K562 (cell line): Measurements from ENCODE around the gene GFOD1. TPM values are rescaled to one million over a fixed set of nuclear protein-coding genes. Genes with fewer than 3 reads are reported as not detected.

Experiments used
- ATAC-seq: fragments of 200-7000 bp; cut with Tn5 transposase; 3 replicates; pipeline ENCODE4 v1.9.1; 2020; ENCODE audit warnings: moderate library complexity
- BruUV-seq: library from RNA; stranded (reverse); fragments of 400-500 nt; replicated peaks from 2 replicates; lab custom pipeline; 2021; lab: Mats Ljungman, UMichigan
- CTCF ChIA-PET: fragments of 300-600 bp; formaldehyde crosslinking; extraction: SDS; loops from one replicate; lab custom pipeline; 2021; ENCODE audit warnings: low intra/inter-chr PET ratio; lab: Yijun Ruan, JAX
- POLR2A ChIA-PET: fragments of 300-600, 350-650 bp; sonication (Branson Sonifier 250); formaldehyde crosslinking; extraction: SDS; loops from one replicate; lab custom pipeline; 2021; ENCODE audit warnings: antibody characterized with exemption, inconsistent platforms; lab: Yijun Ruan, JAX
- DNase-seq, 4 experiments: peaks; one replicate each; pipeline versions ENCODE4 v3.0.0 to v3.0.0-alpha.2; 2011 to 2018; ENCODE audit warnings: low spot score in 3 of 4, mixed read lengths in 3 of 4; ENCODE audit errors: extremely low read depth in 1 of 4
- FAIRE-seq: peaks from 2 replicates; lab custom pipeline; 2011; peaks lifted over from hg19 to GRCh38; lab: Jason Lieb, UNC
- H2AFZ ChIP-seq: 2 replicates; pipeline ENCODE4 v1.6.0; 2011; ENCODE audit warnings: low read depth, low read length, control low read depth, inconsistent platforms
- H3K27ac ChIP-seq: fragments of 200-600 bp; 3 replicates; pipeline ENCODE4 v1.8.0; 2011; ENCODE audit warnings: low read depth, mild to moderate bottlenecking, control low read depth, inconsistent platforms, low read length, moderate library complexity, mixed read lengths; ENCODE audit errors: extremely low read depth
- H3K27me3 ChIP-seq, 2 experiments: fragments of 300-600 bp in 1 of 2; 2 replicates in 1 of 2; 3 replicates in 1 of 2; pipeline versions ENCODE4 v1.6.0 to v1.8.0; 2011; ENCODE audit warnings: inconsistent platforms in 2 of 2, low read length in 2 of 2, mild to moderate bottlenecking in 1 of 2, mixed read lengths in 1 of 2, moderate library complexity in 1 of 2; ENCODE audit not compliant: control insufficient read depth in 2 of 2, insufficient read depth in 2 of 2
- H3K36me3 ChIP-seq: fragments of 300-600 bp; 3 replicates; pipeline ENCODE4 v1.8.0; 2011; ENCODE audit warnings: mild to moderate bottlenecking, low read length, inconsistent platforms; ENCODE audit not compliant: control insufficient read depth, insufficient read depth
- H3K4me1 ChIP-seq, 2 experiments: fragments of 200-600 bp in 1 of 2; replicated peaks in 1 of 2; 2 replicates in 1 of 2; 3 replicates in 1 of 2; pipeline versions ENCODE4 v1.5.1 to v1.8.0; 2011; ENCODE audit warnings: inconsistent platforms in 2 of 2, low read length in 2 of 2, mild to moderate bottlenecking in 1 of 2, mixed read lengths in 1 of 2, moderate library complexity in 1 of 2; ENCODE audit not compliant: control insufficient read depth in 2 of 2, insufficient read depth in 2 of 2
- H3K4me2 ChIP-seq: 2 replicates; pipeline ENCODE4 v1.6.1; 2011; ENCODE audit warnings: low read length, control low read depth, inconsistent platforms, mixed read lengths; ENCODE audit not compliant: insufficient read depth
- H3K4me3 ChIP-seq: fragments of 200-600 bp; sonication (generic), shearing (Covaris generic); 2 replicates; pipeline ENCODE4 v1.5.1; 2016; ENCODE audit warnings: control low read depth, inconsistent platforms
- H3K79me2 ChIP-seq: fragments of 200-600 bp; 3 replicates; pipeline ENCODE4 v1.8.0; 2011; ENCODE audit warnings: low read length, inconsistent platforms; ENCODE audit not compliant: control insufficient read depth, insufficient read depth
- H3K9ac ChIP-seq, 2 experiments: 2 replicates each; pipeline versions ENCODE4 v1.6.0 to v1.6.1; 2011; ENCODE audit warnings: low read depth in 2 of 2, low read length in 2 of 2, control low read depth in 1 of 2, inconsistent platforms in 1 of 2, mild to moderate bottlenecking in 1 of 2, mixed read lengths in 1 of 2; ENCODE audit not compliant: insufficient read depth in 1 of 2
- H3K9me1 ChIP-seq: one replicate; pipeline ENCODE4 v1.6.0; 2011; ENCODE audit warnings: inconsistent platforms, mild to moderate bottlenecking, low read length, moderate library complexity; ENCODE audit not compliant: control insufficient read depth, insufficient read depth
- H3K9me3 ChIP-seq: replicated peaks from 2 replicates; pipeline ENCODE4 v1.5.1; 2011; ENCODE audit warnings: low read depth, low read length, inconsistent platforms; ENCODE audit not compliant: control insufficient read depth, insufficient read depth
- H4K20me1 ChIP-seq: replicated peaks from 2 replicates; pipeline ENCODE4 v1.6.1; 2011; ENCODE audit warnings: low read length, inconsistent platforms, mixed read lengths; ENCODE audit not compliant: control insufficient read depth, insufficient read depth
- ELF2 ChIP-seq: fragments of 250-450 bp; sonication (Bioruptor Pico); IDR thresholded peaks from 2 replicates; pipeline ENCODE4 v1.5.0; 2021; ENCODE audit warnings: mild to moderate bottlenecking
- FOXA1 ChIP-seq: fragments of 450-650 bp; IDR thresholded peaks from 2 replicates; pipeline ENCODE4 v1.6.1; 2016; ENCODE audit warnings: mild to moderate bottlenecking, borderline replicate concordance
- KDM4B ChIP-seq, 2 experiments: fragments of 450-650 bp in 1 of 2; sonication (generic) in 1 of 2; IDR thresholded peaks; 2 replicates each; pipeline ENCODE4 v1.6.1; 2016 to 2017; ENCODE audit warnings: borderline replicate concordance in 2 of 2, antibody characterized with exemption in 1 of 2, low read depth in 1 of 2, mild to moderate bottlenecking in 1 of 2
- NRF1 ChIP-seq, 2 experiments: fragments of 450-650 bp; IDR thresholded peaks in 1 of 2; conservative IDR thresholded peaks in 1 of 2; 2 replicates each; pipeline ENCODE4 v1.6.1; 2014; ENCODE audit warnings: mild to moderate bottlenecking in 2 of 2
- RFX7 ChIP-seq: fragments of 250-450 bp; sonication (Bioruptor Pico); IDR thresholded peaks from 2 replicates; pipeline ENCODE4 v1.5.1; 2021; ENCODE audit warnings: mild to moderate bottlenecking
- SRSF3 ChIP-seq: fragments of 200-400 bp; formaldehyde crosslinking; IDR thresholded peaks from 2 replicates; pipeline ENCODE4 v1.6.1; 2016; ENCODE audit warnings: mild to moderate bottlenecking, low read length, moderate library complexity; ENCODE audit not compliant: insufficient read depth
- TAF9B ChIP-seq: fragments of 450-650 bp; IDR thresholded peaks from 2 replicates; pipeline ENCODE4 v1.6.1; 2018; ENCODE audit warnings: mild to moderate bottlenecking; ENCODE audit not compliant: partially characterized antibody
- TEAD2 ChIP-seq: fragments of 450-650 bp; IDR thresholded peaks from 2 replicates; pipeline ENCODE4 v1.6.1; 2016; ENCODE audit warnings: missing genetic modification characterization, control low read depth, missing compliant biosample characterization
- ZEB2 ChIP-seq: fragments of 450-650 bp; IDR thresholded peaks from 2 replicates; pipeline ENCODE4 v1.6.1; 2016
- ZNF165 ChIP-seq: fragments of 250-450 bp; sonication (Bioruptor Pico); IDR thresholded peaks from 2 replicates; pipeline ENCODE4 v1.4.0; 2020; ENCODE audit warnings: borderline replicate concordance
- WGBS: fragments of 100-300 bp; shearing (Covaris generic); methylation state at CpG from one replicate; pipeline ENCODE4 v1.1.6; 2016; ENCODE audit warnings: low coverage, mixed read lengths; ENCODE audit not compliant: insufficient coverage; ENCODE audit errors: missing lambda C conversion rate; 5-methylcytosine and 5-hydroxymethylcytosine counted together
- in situ Hi-C: fragments of 300-500 bp; cut with MboI; formaldehyde crosslinking; loops from 4 replicates; pipeline ENCODE4 v1.15.0; 2018; ENCODE audit warnings: inconsistent platforms, mixed read lengths
- intact Hi-C: fragments of 100-400 bp; cut with micrococcal nuclease; formaldehyde crosslinking; loops from 2 replicates; pipeline ENCODE4 v1.14.2; 2022
- polyA plus RNA-seq, 8 experiments: library from polyadenylated mRNA; depleted of rRNA in 4 of 8; stranded (reverse) in 5 of 8; unstranded in 3 of 8; fragments of >200 nt; fragmentation: Nextera tagmentation in 2 of 8; fragmentation: Illumina TruSeq in 1 of 8; extraction: Ambion mirVana in 2 of 8; extraction: Trizol in 1 of 8; gene quantifications; 2 replicates each; pipeline versions ENCODE4 v1.2.1 to v1.2.3, GENCODE V29; 2011 to 2014; ENCODE audit warnings: inconsistent platforms in 1 of 8, missing spikeins in 1 of 8
- total RNA-seq, 7 experiments: library from RNA; depleted of rRNA in 6 of 7; stranded (reverse); fragments of >200 nt in 6 of 7; fragmentation: Illumina TruSeq in 2 of 7; extraction: Trizol in 2 of 7; gene quantifications; 2 replicates each; pipeline versions ENCODE4 v1.2.1 to v1.2.3, GENCODE V29; 2011 to 2021; ENCODE audit warnings: low replicate concordance in 1 of 7

The GFOD1 gene
- total and polyA plus RNA-seq, 9 of the 15 experiments (the other 6 are each of a cell fraction or from before 2014, with no cell fraction given), result 3.8 to 12.0 (median 8.2) TPM

DNA sequence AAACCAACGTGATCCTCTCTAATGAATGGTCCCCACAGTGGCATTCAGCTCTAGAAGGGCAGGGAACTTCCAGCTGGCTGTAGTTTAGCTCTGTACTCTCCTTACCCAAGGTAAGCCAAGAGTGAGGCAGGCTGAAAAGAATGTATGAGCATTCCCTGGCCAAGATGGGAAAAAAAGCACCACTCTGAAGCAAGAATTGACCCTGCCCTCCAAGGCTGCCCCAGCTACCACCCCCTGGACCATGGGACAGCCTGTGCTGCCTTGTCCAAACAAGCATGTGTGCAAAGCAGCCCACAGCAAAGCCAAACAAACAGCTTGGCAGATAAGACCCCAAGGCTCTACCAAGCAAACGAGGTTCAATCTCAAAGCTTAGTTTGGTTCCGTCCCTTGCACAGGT is 73.9 kb downstream of the GFOD1 start:
- no peak overlapping the region for H3K27ac ChIP-seq
- H2AFZ ChIP-seq, result no peak overlapping the region
- intact Hi-C loops, result no loop called here
- in situ Hi-C loops, result no loop called here
- H3K27me3 ChIP-seq, result no peaks in the 10 kb centered on the region; a peak in 1 of 5 replicates
- H3K9me3 ChIP-seq, result no peaks in the 10 kb centered on the region
- no peak for FAIRE-seq
- 35% methylated on average over 3 of the region's 3 CpGs for WGBS
- no peak overlapping the region for H3K9ac ChIP-seq
- no peaks in the 10 kb centered on the region for H3K36me3 ChIP-seq
- H3K4me1 ChIP-seq, result peaks cover 0 to under 1% of the 10 kb centered on the region in 2 experiments; a peak in 3 of 5 replicates
- POLR2A ChIA-PET, result no interaction called here
- no peak for ATAC-seq
- no peaks in the 10 kb centered on the region for H3K9me1 ChIP-seq
- TF ChIP-seq TAF9B (no peak), ELF2 (CRISPR knock-in tag) (no peak), ZNF165 (CRISPR knock-in tag) (no peak), ZEB2 (no peak), SRSF3 (no peak), TEAD2 (tag) (no peak), KDM4B (IDR thresholded peaks at IDR 0.05; ENCODE audit: borderline replicate concordance in 2 of 2, low read depth in 1 of 2) (no peak), RFX7 (CRISPR knock-in tag) (no peak), NRF1 (conservative IDR thresholded peaks at IDR 0.05 in 1 of 2, IDR thresholded peaks at IDR 0.05 in 1 of 2) (no peak), FOXA1 (no peak)
- CTCF ChIA-PET, result no interaction called here
- H3K4me2 ChIP-seq, result no peak overlapping the region
- H4K20me1 ChIP-seq, result peaks cover 3% of the 10 kb centered on the region; the same call in 1 of the 2 replicates
- H3K79me2 ChIP-seq, result no peaks in the 10 kb centered on the region
- no peak for DNase-seq
- no TSS peak for BruUV-seq
- no peak overlapping the region for H3K4me3 ChIP-seq
